ENCODE data around the gene FFAR3.

FFAR3 gene

GRCh38 chr19:35313587-35313986, 44.7 kb upstream of the FFAR3 start:
- Histone ChIP-seq H4K20me1 (ENCODE audit: insufficient read depth, low read length) (no peaks in the 10 kb centered on the region), H3K4me1 (ENCODE audit: insufficient read depth, low read length, severe bottlenecking) (peaks cover 22% of the 10 kb centered on the region), H3K9me3 (ENCODE audit: low read length) (no peaks in the 10 kb centered on the region), H3K36me3 (ENCODE audit: insufficient read depth, low read length) (no peaks in the 10 kb centered on the region), H3K4me2 (ENCODE audit: low read length) (no peak overlapping the region), H3K27me3 (ENCODE audit: insufficient read depth, low read length) (0 out of 2 replicates have a peak, but pooled peaks cover 3% of the 10 kb centered on the region), H3K9me2 (ENCODE audit: low read depth, low read length) (no peaks in the 10 kb centered on the region), H3K79me2 (ENCODE audit: insufficient read depth, low read length) (no peaks in the 10 kb centered on the region), H3K9ac (ENCODE audit: low read length) (no peak overlapping the region), H3K4me3 (ENCODE audit: low read depth, low read length, poor library complexity, severe bottlenecking) (no peak overlapping the region), H3F3A (ENCODE audit: insufficient read depth, low read length) (no peaks in the 10 kb centered on the region), H3K27ac (ENCODE audit: low read depth, low read length, poor library complexity, severe bottlenecking) (no peak overlapping the region), H2AFZ (ENCODE audit: low read length) (no peak overlapping the region)
- no peak for TF ChIP-seq EZH2 (IDR thresholded peaks at IDR 0.05; ENCODE audit: borderline replicate concordance, low read length)
- TF ChIP-seq CTCF (IDR thresholded peaks at IDR 0.05; ENCODE audit: low read length) = no peak

- Histone ChIP-seq H3K4me2 (ENCODE audit: low read length) (no peak overlapping the region), H3K4me1 (ENCODE audit: insufficient read depth, low read length, severe bottlenecking) (peaks cover 26% of the 10 kb centered on the region)
Observed at GRCh38 chr19:35314031-35314430, 44.2 kb upstream of the FFAR3 start.

GRCh38 chr19:35314858-35315470, 43.3 kb upstream of the FFAR3 start:
- H3K4me3 ChIP-seq (ENCODE audit: low read depth, low read length, poor library complexity, severe bottlenecking) = no peak overlapping the region
- no peaks in the 10 kb centered on the region for H3K9me2 ChIP-seq (ENCODE audit: low read depth, low read length)
- no peak overlapping the region for H2AFZ ChIP-seq (ENCODE audit: low read length)
- H3F3A ChIP-seq (ENCODE audit: insufficient read depth, low read length) = no peaks in the 10 kb centered on the region
- H3K4me1 ChIP-seq (ENCODE audit: insufficient read depth, low read length, severe bottlenecking) = peaks cover 36% of the 10 kb centered on the region
- H3K4me2 ChIP-seq (ENCODE audit: low read length) = no peak overlapping the region
- H3K27me3 ChIP-seq (ENCODE audit: insufficient read depth, low read length) = 0 out of 2 replicates have a peak, but pooled peaks cover 3% of the 10 kb centered on the region
- no peaks in the 10 kb centered on the region for H4K20me1 ChIP-seq (ENCODE audit: insufficient read depth, low read length)
- no peak for TF ChIP-seq CTCF (IDR thresholded peaks at IDR 0.05; ENCODE audit: low read length)
- H3K9ac ChIP-seq (ENCODE audit: low read length) = no peak overlapping the region
- no peaks in the 10 kb centered on the region for H3K36me3 ChIP-seq (ENCODE audit: insufficient read depth, low read length)
- no peaks in the 10 kb centered on the region for H3K79me2 ChIP-seq (ENCODE audit: insufficient read depth, low read length)
- no peaks in the 10 kb centered on the region for H3K9me3 ChIP-seq (ENCODE audit: low read length)
- H3K27ac ChIP-seq (ENCODE audit: low read depth, low read length, poor library complexity, severe bottlenecking) = no peak overlapping the region

More at GRCh38 chr19:35314031-35314430, 44.2 kb upstream of the FFAR3 start:
- H4K20me1 ChIP-seq (ENCODE audit: insufficient read depth, low read length) = no peaks in the 10 kb centered on the region
- no peak overlapping the region for H2AFZ ChIP-seq (ENCODE audit: low read length)
- 0 out of 2 replicates have a peak, but pooled peaks cover 3% of the 10 kb centered on the region for H3K27me3 ChIP-seq (ENCODE audit: insufficient read depth, low read length)
- H3F3A ChIP-seq (ENCODE audit: insufficient read depth, low read length) = no peaks in the 10 kb centered on the region
- H3K9ac ChIP-seq (ENCODE audit: low read length) = no peak overlapping the region
- no peaks in the 10 kb centered on the region for H3K79me2 ChIP-seq (ENCODE audit: insufficient read depth, low read length)
- H3K9me3 ChIP-seq (ENCODE audit: low read length) = no peaks in the 10 kb centered on the region
- no peak overlapping the region for H3K4me3 ChIP-seq (ENCODE audit: low read depth, low read length, poor library complexity, severe bottlenecking)
- H3K36me3 ChIP-seq (ENCODE audit: insufficient read depth, low read length) = no peaks in the 10 kb centered on the region
- TF ChIP-seq CTCF (IDR thresholded peaks at IDR 0.05; ENCODE audit: low read length) (no peak), EZH2 (IDR thresholded peaks at IDR 0.05; ENCODE audit: borderline replicate concordance, low read length) (no peak)
- H3K9me2 ChIP-seq (ENCODE audit: low read depth, low read length) = no peaks in the 10 kb centered on the region
- no peak overlapping the region for H3K27ac ChIP-seq (ENCODE audit: low read depth, low read length, poor library complexity, severe bottlenecking)

Data from OCI-LY1 (cell line).